ENCODE results near the gene WDR38. TPM values are rescaled to one million over a fixed set of nuclear protein-coding genes. Genes with fewer than 3 reads are reported as not detected.

Gene WDR38
- total RNA-seq, 2 donors from 2014 or later = not detected

DNA sequence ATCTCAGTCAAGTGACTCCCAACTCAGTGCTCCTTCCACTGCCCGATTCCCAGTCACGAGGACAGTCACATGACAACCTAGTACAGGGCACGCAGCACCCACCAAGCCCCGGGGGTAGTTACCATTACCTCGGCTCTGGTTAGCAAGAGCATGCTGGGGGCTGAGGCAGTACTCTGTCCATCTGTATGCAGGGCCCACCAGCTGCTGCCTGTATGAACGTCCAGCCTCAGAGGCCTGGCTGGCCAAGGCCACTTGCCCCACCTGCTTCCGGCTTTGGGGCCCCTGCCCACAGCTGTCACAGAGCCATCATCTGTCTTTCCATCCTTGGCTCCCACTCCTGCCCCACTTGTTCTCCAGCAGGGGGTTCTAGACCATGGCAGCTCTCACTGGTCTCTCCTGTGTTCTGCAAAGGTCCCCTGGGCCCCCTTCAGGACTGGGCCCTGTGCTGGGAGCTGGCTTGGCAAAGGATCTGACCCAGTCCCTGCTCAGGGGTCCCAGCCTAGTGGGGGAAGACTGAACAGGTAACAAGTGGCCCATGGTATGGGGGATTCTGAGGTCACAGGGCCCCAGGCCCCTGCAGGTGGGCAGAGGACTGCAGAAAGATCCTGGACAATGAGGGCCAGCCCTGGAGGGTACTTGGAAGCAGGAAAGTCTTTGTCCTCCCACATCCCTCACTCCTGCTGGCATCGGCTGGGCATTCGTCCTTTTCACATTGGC, 5.2 kb downstream of the WDR38 start:
- Mint-ChIP-seq H3K4me1 (ENCODE audit: low read depth in 2 of 2) (peaks cover 24 to 26% of the 10 kb centered on the region in 2 donors), H3K36me3 (peaks cover 14% of the 10 kb centered on the region), H3K4me3 (peak overlapping the region; percentile 94)

GRCh38 chr9:124859803-124860581, 6.7 kb downstream of the WDR38 start:
- Mint-ChIP-seq H3K4me1 (ENCODE audit: low read depth in 2 of 2) (peaks cover 22 to 27% of the 10 kb centered on the region in 2 donors), H3K36me3 (peaks cover 14% of the 10 kb centered on the region), H3K9me3 (no peaks in the 10 kb centered on the region), H3K4me3 (peak overlapping the region; percentile 94), H3K27ac (peak overlapping the region; percentile 84 to 95), H3K27me3 (no peaks in the 10 kb centered on the region)
- DNase-seq (ENCODE audit: low spot score) = no peak
- ATAC-seq = no peak

More for the DNA sequence above, 5.2 kb downstream of the WDR38 start:
- ATAC-seq = no peak
- H3K9me3 Mint-ChIP-seq = no peaks in the 10 kb centered on the region
- H3K27me3 Mint-ChIP-seq = no peaks in the 10 kb centered on the region
- DNase-seq (ENCODE audit: low spot score) = no peak
- peak overlapping the region in 1 of 2 donors; percentile 84 for H3K27ac Mint-ChIP-seq

DNA sequence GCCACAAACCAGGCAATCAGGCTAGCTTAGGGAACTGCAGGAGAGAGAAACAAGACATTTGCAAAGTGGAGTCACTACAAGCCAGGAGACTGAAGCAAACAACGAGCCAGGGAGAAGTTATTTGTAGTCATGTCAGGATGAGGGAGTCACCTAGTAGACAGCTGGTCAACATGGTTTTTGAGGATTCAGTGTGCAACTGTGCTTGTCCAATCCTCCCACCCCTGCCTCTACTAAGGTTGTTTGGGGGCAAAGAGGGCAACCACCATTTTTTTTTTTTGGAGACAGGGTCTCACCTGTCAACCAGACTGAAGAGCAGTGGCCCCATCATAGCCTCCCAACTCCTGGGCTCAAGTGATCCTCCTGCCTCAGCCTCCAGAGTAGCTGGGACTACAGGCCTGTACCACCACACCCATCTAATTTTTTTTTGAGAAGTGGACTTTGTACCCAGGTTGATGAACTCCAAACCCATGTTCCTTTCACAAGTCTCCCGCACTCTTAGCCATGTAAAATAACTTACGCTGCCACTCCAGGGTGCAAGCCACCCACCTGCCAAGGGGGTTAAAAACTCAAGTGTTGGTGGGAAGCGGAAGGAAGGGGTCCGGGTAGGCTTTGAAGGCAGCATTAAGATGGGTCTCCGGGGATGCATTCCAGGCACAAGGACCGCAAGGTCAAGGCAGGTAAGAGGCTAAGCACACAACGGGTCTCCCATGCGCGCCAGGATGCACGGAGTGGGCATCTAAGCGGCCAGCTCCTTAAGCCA, 7.5 kb downstream of the WDR38 start:
- Mint-ChIP-seq H3K4me1 (ENCODE audit: low read depth in 2 of 2) (peaks cover 18 to 24% of the 10 kb centered on the region in 2 donors), H3K9me3 (no peaks in the 10 kb centered on the region), H3K27me3 (no peaks in the 10 kb centered on the region), H3K36me3 (peaks cover 14% of the 10 kb centered on the region), H3K27ac (peak overlapping the region; percentile 84 to 95), H3K4me3 (peak overlapping the region; percentile 94)
- DNase-seq (ENCODE audit: low spot score) (no peak), ATAC-seq (no peak)

DNA sequence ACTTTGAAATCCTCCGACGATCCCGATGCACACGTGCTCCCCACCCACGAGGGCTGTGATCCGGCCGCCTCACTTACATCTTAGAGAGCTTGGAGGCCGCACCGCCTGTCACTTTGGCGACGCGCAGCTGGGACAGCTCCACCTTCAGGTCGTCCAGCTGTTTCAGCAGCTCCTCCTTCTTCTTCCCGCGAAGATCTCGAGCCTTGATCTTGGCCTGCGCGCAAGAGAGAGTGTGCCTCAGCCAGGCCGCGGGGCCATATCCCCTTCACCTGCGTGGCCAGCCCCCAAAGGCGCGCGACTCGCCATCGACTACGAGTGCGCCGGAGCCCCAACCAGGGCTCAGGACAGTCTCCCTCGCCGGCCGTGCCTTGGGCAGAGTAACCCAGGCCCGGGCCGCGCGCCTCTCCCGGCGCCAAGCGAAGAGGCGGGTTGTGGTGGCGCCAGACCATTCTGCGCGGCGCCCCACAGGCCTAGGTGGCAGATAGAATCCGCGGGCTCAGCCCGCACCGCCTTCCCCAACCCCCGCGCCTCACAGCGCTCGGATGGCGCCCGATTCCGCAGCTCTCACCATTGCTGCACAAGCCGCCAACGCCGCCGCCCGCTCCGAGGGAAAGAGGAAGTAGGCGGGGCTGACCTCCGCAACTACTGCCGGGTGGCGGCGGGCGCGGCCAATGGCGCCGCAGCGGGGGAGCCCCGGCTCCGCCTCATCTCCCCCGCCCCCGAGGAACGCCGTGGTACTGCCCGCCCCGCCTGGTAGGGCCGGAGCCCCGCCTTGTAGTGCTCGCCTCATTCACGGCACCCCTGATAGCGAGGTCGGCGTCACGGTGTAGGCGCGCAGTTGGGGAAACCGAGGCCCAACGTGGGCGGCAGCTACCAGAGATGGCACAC, 8.3 kb downstream of the WDR38 start, which contains the start of the genes ARPC5L and RPL35:
Gene ARPC5L, plus strand, starts transcription at position 789 of the 888 bp plus-strand sequence. CDS start 7,161 bp downstream, outside the sequence.
Gene RPL35, minus strand, starts transcription at position 616 of the 888 bp plus-strand sequence. Its CDS starts 45 bp downstream, at position 571.
- Mint-ChIP-seq H3K9me3 (no peaks in the 10 kb centered on the region), H3K27ac (peak within 1 kb of the TSS; percentile 84 to 95), H3K4me1 (ENCODE audit: low read depth in 2 of 2) (peaks cover 19 to 24% of the 10 kb centered on the region in 2 donors), H3K27me3 (no peaks in the 10 kb centered on the region), H3K36me3 (peaks cover 14% of the 10 kb centered on the region), H3K4me3 (peak within 1 kb of the TSS; percentile 94)
- DNase-seq (ENCODE audit: low spot score) (peak; percentile 98), ATAC-seq (peak; percentile 98 to 99)

DNA sequence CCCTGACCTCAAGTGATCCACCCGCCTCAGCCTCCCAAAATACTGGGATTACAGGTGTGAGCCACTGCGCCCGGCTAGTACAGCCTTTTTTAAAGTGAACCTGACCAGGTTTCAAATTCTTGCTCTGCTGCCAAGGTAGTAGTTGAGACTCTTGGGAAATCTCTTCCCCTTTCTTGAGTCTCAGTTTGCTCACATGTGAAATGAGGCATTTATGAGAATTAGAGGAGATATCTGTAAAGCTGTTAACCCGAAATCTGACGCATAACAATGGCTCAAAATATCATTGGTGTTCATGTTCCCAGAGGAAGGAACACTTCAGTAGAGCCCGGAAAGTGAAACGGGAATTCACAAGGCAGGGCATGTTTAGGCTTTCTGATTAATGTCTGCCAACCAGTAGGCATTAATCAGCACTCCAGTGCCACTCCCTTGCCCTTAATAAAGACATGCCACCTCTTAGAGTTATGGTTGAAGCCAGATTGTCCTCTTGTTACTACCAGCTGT, 10.2 kb downstream of the WDR38 start:
- ATAC-seq (no peak), DNase-seq (ENCODE audit: low spot score) (no peak)
- Mint-ChIP-seq H3K27me3 (no peaks in the 10 kb centered on the region), H3K27ac (peak overlapping the region in 1 of 2 donors; percentile 23), H3K4me3 (peak overlapping the region; percentile 44), H3K9me3 (no peaks in the 10 kb centered on the region), H3K4me1 (ENCODE audit: low read depth in 2 of 2) (peaks cover 27 to 35% of the 10 kb centered on the region in 2 donors), H3K36me3 (peaks cover 14% of the 10 kb centered on the region)

DNA sequence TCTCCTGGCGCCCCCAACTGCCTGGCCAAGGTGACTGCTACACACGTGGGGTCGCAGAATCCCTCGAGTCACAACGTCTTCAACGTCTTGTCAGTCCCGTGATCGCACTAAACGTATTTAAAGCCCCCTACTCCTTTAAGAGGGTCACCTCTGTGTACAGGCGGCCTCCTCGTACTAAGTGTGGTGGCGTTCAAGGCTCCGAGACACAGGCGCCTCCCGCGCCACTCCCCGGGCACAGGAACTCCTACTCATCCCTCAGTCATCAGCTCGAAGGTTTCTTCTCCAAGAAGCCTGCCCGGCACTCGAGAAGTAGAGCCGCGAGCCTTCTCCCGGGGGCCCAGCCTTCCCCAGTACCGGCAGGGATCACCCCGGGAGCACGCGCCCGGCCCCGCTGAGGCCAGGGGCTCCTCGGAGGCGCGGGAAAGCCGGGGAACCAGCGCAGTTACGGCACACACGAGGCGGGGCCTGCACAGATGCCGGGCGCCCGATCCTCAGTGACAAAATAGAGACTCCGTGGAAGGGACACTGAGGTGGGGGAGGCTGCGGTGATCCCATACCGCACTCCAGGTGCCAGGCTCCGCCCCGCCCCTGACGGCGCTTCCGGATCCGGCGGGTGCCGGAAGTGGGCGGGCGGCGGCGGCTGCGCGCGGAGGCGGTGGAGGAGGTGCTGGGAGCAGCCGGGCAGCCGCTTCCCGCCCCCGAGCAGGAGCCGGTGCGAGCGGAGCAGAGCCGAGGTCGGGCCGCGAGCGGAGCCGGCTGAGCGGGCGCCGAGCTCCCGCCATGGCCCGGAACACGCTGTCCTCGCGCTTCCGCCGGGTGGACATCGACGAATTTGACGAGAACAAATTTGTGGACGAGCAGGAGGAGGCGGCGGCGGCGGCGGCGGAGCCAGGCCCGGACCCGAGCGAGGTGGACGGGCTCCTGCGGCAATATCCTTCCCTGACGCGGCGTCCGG, 15.5 kb downstream of the WDR38 start:
- peaks cover 49 to 51% of the 10 kb centered on the region in 2 donors for H3K4me1 Mint-ChIP-seq (ENCODE audit: low read depth in 2 of 2)
- H3K9me3 Mint-ChIP-seq = no peaks in the 10 kb centered on the region
- H3K27ac Mint-ChIP-seq = peak overlapping the region; percentile 99 to 100
- peaks cover 26% of the 10 kb centered on the region for H3K36me3 Mint-ChIP-seq
- no peaks in the 10 kb centered on the region for H3K27me3 Mint-ChIP-seq
- ATAC-seq (peak; percentile 79 to 87), DNase-seq (ENCODE audit: low spot score) (peak; percentile 95)
- H3K4me3 Mint-ChIP-seq = peak overlapping the region; percentile 97

- ATAC-seq (peak; percentile 2 to 48), DNase-seq (ENCODE audit: low spot score) (no peak)
- Mint-ChIP-seq H3K9me3 (no peaks in the 10 kb centered on the region), H3K27ac (peak overlapping the region; percentile 99 to 100), H3K4me1 (ENCODE audit: low read depth in 2 of 2) (peaks cover 50 to 52% of the 10 kb centered on the region in 2 donors), H3K36me3 (peaks cover 27% of the 10 kb centered on the region), H3K4me3 (peak overlapping the region; percentile 97), H3K27me3 (no peaks in the 10 kb centered on the region)
These were observed 16.3 kb downstream of the WDR38 start for GRCh38 chr9:124869466-124869985.

- Mint-ChIP-seq H3K27ac (peak overlapping the region; percentile 99 to 100), H3K27me3 (no peaks in the 10 kb centered on the region), H3K4me1 (ENCODE audit: low read depth in 2 of 2) (peaks cover 56 to 57% of the 10 kb centered on the region in 2 donors), H3K4me3 (peak overlapping the region; percentile 97), H3K36me3 (peaks cover 30% of the 10 kb centered on the region), H3K9me3 (no peaks in the 10 kb centered on the region)
- peak; percentile 94 for DNase-seq (ENCODE audit: low spot score)
- peak; percentile 71 to 80 for ATAC-seq
These were observed 16.8 kb downstream of the WDR38 start for GRCh38 chr9:124869986-124870560.

GRCh38 chr9:124870723-124871122, 17.5 kb downstream of the WDR38 start:
- H3K4me1 Mint-ChIP-seq (ENCODE audit: low read depth in 2 of 2) = peaks cover 62 to 63% of the 10 kb centered on the region in 2 donors
- no peak for DNase-seq (ENCODE audit: low spot score)
- H3K36me3 Mint-ChIP-seq = peaks cover 30% of the 10 kb centered on the region

DNA sequence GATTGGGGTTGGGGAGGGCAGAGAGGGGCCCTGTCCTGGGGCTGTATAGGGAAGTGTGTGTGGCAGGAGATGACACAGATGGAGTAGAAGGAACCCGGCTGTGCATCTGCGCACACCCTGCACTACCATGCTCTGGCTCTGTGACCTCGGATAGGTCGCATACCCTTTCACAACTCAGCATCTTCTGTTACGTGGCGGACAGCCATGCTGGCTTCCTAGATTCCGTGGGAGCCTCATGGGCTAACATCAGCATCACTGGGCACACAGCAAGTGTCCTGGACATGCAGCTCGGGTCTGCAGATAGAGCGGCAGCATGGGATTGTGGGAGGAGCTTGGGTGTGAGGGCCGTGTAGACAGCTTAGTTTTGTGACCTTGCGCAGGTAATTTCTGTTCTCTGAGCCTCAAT, 17.9 kb downstream of the WDR38 start:
- Mint-ChIP-seq H3K4me3 (peak overlapping the region; percentile 97), H3K27me3 (no peaks in the 10 kb centered on the region), H3K36me3 (peaks cover 30% of the 10 kb centered on the region), H3K4me1 (ENCODE audit: low read depth in 2 of 2) (peaks cover 63 to 64% of the 10 kb centered on the region in 2 donors), H3K27ac (peak overlapping the region; percentile 99 to 100), H3K9me3 (no peaks in the 10 kb centered on the region)
- DNase-seq (ENCODE audit: low spot score) (no peak), ATAC-seq (no peak)

More at GRCh38 chr9:124870723-124871122, 17.5 kb downstream of the WDR38 start:
- peak in 1 of 2 donors; percentile 3 for ATAC-seq
- Mint-ChIP-seq H3K27me3 (no peaks in the 10 kb centered on the region), H3K4me3 (peak overlapping the region; percentile 97), H3K9me3 (no peaks in the 10 kb centered on the region), H3K27ac (peak overlapping the region; percentile 99 to 100)

DNA sequence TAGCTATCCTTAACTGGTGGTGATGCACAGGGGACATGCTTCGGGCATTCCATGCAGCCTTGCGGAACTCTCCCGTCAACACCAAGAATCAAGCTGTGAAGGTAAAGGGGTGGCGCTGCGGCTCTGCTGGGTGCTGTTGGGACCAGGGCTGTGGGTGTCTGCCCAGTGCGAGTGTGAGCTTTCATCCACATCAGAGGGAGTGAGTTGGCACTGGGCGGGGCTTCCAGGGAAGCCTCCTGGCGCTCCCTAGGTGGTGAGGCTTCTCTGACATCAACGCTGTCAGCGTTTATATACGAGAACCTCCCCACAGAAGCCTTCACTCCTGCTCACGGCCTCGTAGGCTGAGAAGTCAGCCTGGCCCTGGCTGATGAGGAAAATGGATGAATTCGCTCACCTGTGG, 20.4 kb downstream of the WDR38 start:
- peaks cover 64 to 66% of the 10 kb centered on the region in 2 donors for H3K4me1 Mint-ChIP-seq (ENCODE audit: low read depth in 2 of 2)
- no peaks in the 10 kb centered on the region for H3K9me3 Mint-ChIP-seq
- peak overlapping the region; percentile 99 to 100 for H3K27ac Mint-ChIP-seq
- no peaks in the 10 kb centered on the region for H3K27me3 Mint-ChIP-seq
- peaks cover 46% of the 10 kb centered on the region for H3K36me3 Mint-ChIP-seq
- no peak for DNase-seq (ENCODE audit: low spot score)
- peak in 1 of 2 donors; percentile 5 for ATAC-seq
- H3K4me3 Mint-ChIP-seq = peak overlapping the region; percentile 97

Data from natural killer cell treated with Interleukin-12 subunit alpha and Interleukin-12 subunit beta and Interleukin-15 and Interleukin-18, amount 100 ng/mL, for 72 hours (primary cell).